ENCODE results near the gene ATP9B. TPM values are rescaled to one million over a fixed set of nuclear protein-coding genes. Genes with fewer than 3 reads are reported as not detected.

The ATP9B gene
- total RNA-seq, 1 donor from 2014 or later, result 33.2 TPM

GRCh38 chr18:79108549-79109215 is 39.5 kb downstream of the ATP9B start:
- Histone ChIP-seq H3K36me3 (no peaks in the 10 kb centered on the region), H3K9ac (no peak overlapping the region)

GRCh38 chr18:79111483-79111882 is 42.3 kb downstream of the ATP9B start:
- no peak for DNase-seq (ENCODE audit: low spot score)
- H3K79me2 ChIP-seq (ENCODE audit: low read depth), result peaks cover 35% of the 10 kb centered on the region
- H3F3A ChIP-seq (ENCODE audit: low read depth), result no peaks in the 10 kb centered on the region
- Mint-ChIP-seq H3K27me3 (ENCODE audit: insufficient read depth, low read depth) (peaks cover 5% of the 10 kb centered on the region), H3K27ac (no peak overlapping the region), H3K4me1 (no peaks in the 10 kb centered on the region), H3K36me3 (peaks cover 17% of the 10 kb centered on the region), H3K9me3 (peaks cover 4% of the 10 kb centered on the region), H3K4me3 (no peak overlapping the region)
- H3K4me3 ChIP-seq, result no peak overlapping the region
- TF ChIP-seq EZH2phosphoT487 (IDR thresholded peaks at IDR 0.05) (no peak), CTCF (IDR thresholded peaks at IDR 0.05) (no peak), EZH2 (IDR thresholded peaks at IDR 0.05) (no peak)
- no peaks in the 10 kb centered on the region for H4K20me1 ChIP-seq (ENCODE audit: low read depth)
- no peak overlapping the region for H2AFZ ChIP-seq (replicated peaks)
- no peak overlapping the region for H3K27ac ChIP-seq
- H3K27me3 ChIP-seq, result no peaks in the 10 kb centered on the region
- no peak overlapping the region for H3K9ac ChIP-seq
- H3K4me1 ChIP-seq, result no peaks in the 10 kb centered on the region
- H3K9me3 ChIP-seq (ENCODE audit: low read depth), result no peaks in the 10 kb centered on the region
- no peak overlapping the region for H3K4me2 ChIP-seq
- H3K36me3 ChIP-seq, result no peaks in the 10 kb centered on the region

More at GRCh38 chr18:79108549-79109215, 39.5 kb downstream of the ATP9B start:
- no peak overlapping the region for H3K4me2 ChIP-seq
- no peak overlapping the region for H3K27ac ChIP-seq
- DNase-seq (ENCODE audit: low spot score), result no peak
- H2AFZ ChIP-seq (replicated peaks), result no peak overlapping the region
- Mint-ChIP-seq H3K4me3 (no peak overlapping the region), H3K27me3 (ENCODE audit: insufficient read depth, low read depth) (peaks cover 3% of the 10 kb centered on the region), H3K9me3 (peaks cover 5% of the 10 kb centered on the region), H3K4me1 (peaks cover 3% of the 10 kb centered on the region), H3K36me3 (peaks cover 15% of the 10 kb centered on the region), H3K27ac (no peak overlapping the region)
- peaks cover 61% of the 10 kb centered on the region for H3K79me2 ChIP-seq (ENCODE audit: low read depth)
- no peaks in the 10 kb centered on the region for H3K27me3 ChIP-seq
- H3K4me3 ChIP-seq, result no peak overlapping the region
- no peaks in the 10 kb centered on the region for H3F3A ChIP-seq (ENCODE audit: low read depth)
- no peaks in the 10 kb centered on the region for H3K4me1 ChIP-seq
- TF ChIP-seq EZH2phosphoT487 (IDR thresholded peaks at IDR 0.05) (no peak), CTCF (IDR thresholded peaks at IDR 0.05) (no peak), EZH2 (IDR thresholded peaks at IDR 0.05) (no peak)
- H4K20me1 ChIP-seq (ENCODE audit: low read depth), result peaks cover 6% of the 10 kb centered on the region
- no peaks in the 10 kb centered on the region for H3K9me3 ChIP-seq (ENCODE audit: low read depth)

GRCh38 chr18:79117385-79117784 is 48.2 kb downstream of the ATP9B start:
- no peak overlapping the region for H2AFZ ChIP-seq (replicated peaks)
- no peak for DNase-seq (ENCODE audit: low spot score)
- H3K9me3 ChIP-seq (ENCODE audit: low read depth), result no peaks in the 10 kb centered on the region
- no peak overlapping the region for H3K9ac ChIP-seq
- H3K4me3 ChIP-seq, result no peak overlapping the region
- H3K4me3 Mint-ChIP-seq, result no peak overlapping the region
- no peaks in the 10 kb centered on the region for H3K79me2 ChIP-seq (ENCODE audit: low read depth)
- H3K4me2 ChIP-seq, result no peak overlapping the region
- H3K4me1 Mint-ChIP-seq, result no peaks in the 10 kb centered on the region
- H3F3A ChIP-seq (ENCODE audit: low read depth), result no peaks in the 10 kb centered on the region
- H3K36me3 Mint-ChIP-seq, result peaks cover 31% of the 10 kb centered on the region
- H3K27ac Mint-ChIP-seq, result no peak overlapping the region
- no peaks in the 10 kb centered on the region for H3K27me3 ChIP-seq
- no peaks in the 10 kb centered on the region for H4K20me1 ChIP-seq (ENCODE audit: low read depth)
- H3K9me3 Mint-ChIP-seq, result peaks cover 4% of the 10 kb centered on the region
- TF ChIP-seq EZH2 (IDR thresholded peaks at IDR 0.05) (no peak), CTCF (IDR thresholded peaks at IDR 0.05) (no peak), EZH2phosphoT487 (IDR thresholded peaks at IDR 0.05) (no peak)
- no peaks in the 10 kb centered on the region for H3K4me1 ChIP-seq
- no peaks in the 10 kb centered on the region for H3K36me3 ChIP-seq
- H3K27ac ChIP-seq, result no peak overlapping the region
- H3K27me3 Mint-ChIP-seq (ENCODE audit: insufficient read depth, low read depth), result peaks cover 2% of the 10 kb centered on the region
